Measurements from ENCODE around the gene SEPTIN8. TPM values are rescaled to one million over a fixed set of nuclear protein-coding genes. Genes with fewer than 3 reads are reported as not detected.

Gene SEPTIN8
- total and polyA plus RNA-seq, 2 experiments from 2014 or later, result 26.9 to 41.9 TPM

DNA sequence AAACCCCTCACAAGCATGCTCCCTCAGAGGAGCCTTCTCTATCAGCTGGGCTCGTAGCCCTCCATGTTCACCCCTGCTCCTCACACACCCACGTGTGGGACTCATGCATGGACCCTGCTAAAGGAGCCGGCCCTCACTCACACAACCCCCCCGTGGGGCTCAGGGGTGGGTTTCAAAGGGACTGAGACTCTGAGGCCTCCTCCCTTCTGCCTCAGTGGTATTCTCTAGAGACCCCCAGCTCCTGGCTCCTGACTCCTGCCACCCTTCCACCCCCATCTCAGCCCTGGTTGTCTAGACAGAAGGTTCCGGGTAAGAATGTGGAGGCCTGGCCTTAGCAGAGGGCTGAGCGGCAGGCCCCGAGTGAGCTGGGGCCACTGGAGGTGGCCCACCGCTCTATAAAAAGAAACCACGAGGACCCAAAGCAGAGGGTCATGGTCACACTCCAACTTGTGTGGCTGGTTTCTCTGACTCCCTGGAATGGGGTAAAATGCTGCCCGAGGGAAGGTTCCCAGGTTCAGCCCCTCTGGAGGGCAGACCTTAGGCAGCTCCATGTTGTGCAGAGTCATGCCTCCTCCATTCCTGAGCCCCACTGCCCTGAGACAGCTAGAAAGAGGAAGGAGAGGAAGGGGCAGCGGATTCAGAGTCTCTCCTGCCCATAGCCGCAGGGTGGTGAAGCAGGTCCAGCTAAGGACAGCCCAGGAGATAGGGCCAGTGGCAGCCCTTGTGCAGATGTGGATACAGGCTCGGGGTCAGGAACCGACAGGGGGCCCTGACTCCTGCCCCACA lies 10.8 kb downstream of the SEPTIN8 start:
- H3K9me3 ChIP-seq (ENCODE audit: low read depth), result no peaks in the 10 kb centered on the region
- 91 to 93% methylated on average over 14 of the region's 14 CpGs for WGBS, 2 experiments (ENCODE audit: low coverage in 1 of 2, low lambda C conversion rate in 2 of 2, missing lambda C conversion rate in 2 of 2)
- peaks cover 21% of the 10 kb centered on the region for H3K4me1 ChIP-seq (ENCODE audit: insufficient read depth)
- no peak overlapping the region for H3K4me2 ChIP-seq (ENCODE audit: unreplicated experiment)
- TF ChIP-seq EZH2 (IDR thresholded peaks at IDR 0.05; ENCODE audit: insufficient read depth, poor library complexity, severe bottlenecking) (no peak), EZH2phosphoT487 (IDR thresholded peaks at IDR 0.05; ENCODE audit: insufficient read depth, low read depth) (no peak)
- H2AFZ ChIP-seq, result no peak overlapping the region
- H3F3A ChIP-seq (ENCODE audit: insufficient read depth), result peaks cover 16% of the 10 kb centered on the region
- no peaks in the 10 kb centered on the region for H3K27me3 ChIP-seq (replicated peaks; ENCODE audit: insufficient read depth)
- peaks cover 4% of the 10 kb centered on the region for H4K20me1 ChIP-seq (ENCODE audit: insufficient read depth)
- H3K9ac ChIP-seq, result no peak overlapping the region
- H3K27ac ChIP-seq, result no peak overlapping the region
- no peaks in the 10 kb centered on the region for H3K9me2 ChIP-seq (ENCODE audit: insufficient read depth)
- peaks cover 53% of the 10 kb centered on the region for H3K79me2 ChIP-seq (ENCODE audit: insufficient read depth)
- in situ Hi-C loops (cut with MboI), result no loop called here
- H3K4me3 ChIP-seq, result no peak overlapping the region
- H3K36me3 ChIP-seq (ENCODE audit: low read depth), result no peaks in the 10 kb centered on the region
- no peak for DNase-seq

GRCh38 chr5:132765311-132766019 lies 11.6 kb downstream of the SEPTIN8 start:
- H3K9me2 ChIP-seq (ENCODE audit: insufficient read depth), result no peaks in the 10 kb centered on the region
- H3F3A ChIP-seq (ENCODE audit: insufficient read depth), result peaks cover 16% of the 10 kb centered on the region
- no peak overlapping the region for H3K4me2 ChIP-seq (ENCODE audit: unreplicated experiment)
- peaks cover 45% of the 10 kb centered on the region for H3K79me2 ChIP-seq (ENCODE audit: insufficient read depth)
- no peaks in the 10 kb centered on the region for H3K36me3 ChIP-seq (ENCODE audit: low read depth)
- in situ Hi-C loops (cut with MboI), result no loop called here
- H3K27me3 ChIP-seq (replicated peaks; ENCODE audit: insufficient read depth), result no peaks in the 10 kb centered on the region
- TF ChIP-seq EZH2 (IDR thresholded peaks at IDR 0.05; ENCODE audit: insufficient read depth, poor library complexity, severe bottlenecking) (no peak), EZH2phosphoT487 (IDR thresholded peaks at IDR 0.05; ENCODE audit: insufficient read depth, low read depth) (no peak)
- H3K4me1 ChIP-seq (ENCODE audit: insufficient read depth), result peaks cover 14% of the 10 kb centered on the region
- no peaks in the 10 kb centered on the region for H3K9me3 ChIP-seq (ENCODE audit: low read depth)
- H3K27ac ChIP-seq, result no peak overlapping the region
- no peak overlapping the region for H3K4me3 ChIP-seq
- no peak overlapping the region for H2AFZ ChIP-seq
- no peak for DNase-seq
- WGBS, 2 experiments (ENCODE audit: low coverage in 1 of 2, low lambda C conversion rate in 2 of 2, missing lambda C conversion rate in 2 of 2), result 73 to 75% methylated on average over 12 of the region's 12 CpGs
- H3K9ac ChIP-seq, result no peak overlapping the region
- H4K20me1 ChIP-seq (ENCODE audit: insufficient read depth), result peaks cover 4% of the 10 kb centered on the region

DNA sequence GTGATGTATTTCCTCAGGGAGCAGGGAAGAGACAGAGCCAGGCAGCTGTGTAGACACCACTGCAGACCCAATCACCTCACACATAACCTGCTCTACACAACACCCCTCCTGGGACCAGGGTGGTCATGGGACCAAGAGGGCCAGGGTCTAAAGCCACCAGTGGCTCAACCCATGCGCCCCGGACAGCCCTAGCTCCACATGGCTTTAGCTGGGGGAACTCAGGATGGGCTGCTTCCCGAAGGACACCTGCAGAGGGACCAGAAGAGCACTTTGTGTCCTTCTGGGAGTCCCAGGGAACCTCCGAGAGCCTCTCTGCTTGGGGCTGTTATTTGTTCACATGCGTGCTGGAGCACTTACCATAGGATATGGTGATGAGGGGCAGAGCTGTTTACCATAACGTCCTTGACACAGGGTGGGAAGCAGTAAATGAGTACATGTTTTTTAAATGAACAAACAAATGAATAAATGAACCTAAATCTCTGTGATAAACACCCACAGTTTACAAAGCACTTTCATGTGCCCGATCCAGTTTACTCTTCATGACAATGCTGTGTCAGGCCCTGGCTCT lies 12.3 kb downstream of the SEPTIN8 start:
- Histone ChIP-seq H3F3A (ENCODE audit: insufficient read depth) (peaks cover 16% of the 10 kb centered on the region), H2AFZ (no peak overlapping the region), H3K36me3 (ENCODE audit: low read depth) (no peaks in the 10 kb centered on the region), H3K4me3 (no peak overlapping the region), H3K9me3 (ENCODE audit: low read depth) (no peaks in the 10 kb centered on the region), H3K79me2 (ENCODE audit: insufficient read depth) (peaks cover 41% of the 10 kb centered on the region), H3K27ac (no peak overlapping the region), H3K27me3 (replicated peaks; ENCODE audit: insufficient read depth) (no peaks in the 10 kb centered on the region), H3K9me2 (ENCODE audit: insufficient read depth) (no peaks in the 10 kb centered on the region), H3K9ac (no peak overlapping the region), H3K4me1 (ENCODE audit: insufficient read depth) (peaks cover 12% of the 10 kb centered on the region), H4K20me1 (ENCODE audit: insufficient read depth) (peaks cover 4% of the 10 kb centered on the region), H3K4me2 (ENCODE audit: unreplicated experiment) (no peak overlapping the region)
- no peak for TF ChIP-seq EZH2 (IDR thresholded peaks at IDR 0.05; ENCODE audit: insufficient read depth, poor library complexity, severe bottlenecking)
- TF ChIP-seq EZH2phosphoT487 (IDR thresholded peaks at IDR 0.05; ENCODE audit: insufficient read depth, low read depth), result no peak
- 98 to 99% methylated on average over 7 of the region's 7 CpGs for WGBS, 2 experiments (ENCODE audit: low coverage in 1 of 2, low lambda C conversion rate in 2 of 2, missing lambda C conversion rate in 2 of 2)
- in situ Hi-C loops (cut with MboI), result no loop called here
- DNase-seq, result no peak

DNA sequence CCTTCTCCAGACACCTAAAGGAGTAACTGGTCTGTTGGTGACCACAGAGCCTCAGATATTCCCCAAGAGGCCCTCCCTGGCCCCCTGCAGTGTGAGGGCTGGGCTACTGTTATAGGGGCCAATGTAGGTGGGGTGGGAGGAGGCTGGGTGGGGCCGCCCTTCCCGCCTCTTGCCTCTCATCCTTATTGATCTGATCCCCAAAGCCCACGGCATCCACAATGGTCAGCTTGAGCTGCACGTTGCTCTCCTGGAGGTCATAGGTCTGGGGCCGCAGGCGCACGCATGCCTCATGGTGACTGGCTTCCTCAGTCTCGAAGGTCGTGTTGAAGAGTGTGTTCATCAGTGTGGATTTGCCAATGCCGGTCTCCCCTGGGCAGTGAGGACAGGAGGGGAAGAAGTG lies 13.0 kb downstream of the SEPTIN8 start:
- Histone ChIP-seq H3K4me2 (ENCODE audit: unreplicated experiment) (no peak overlapping the region), H3K36me3 (ENCODE audit: low read depth) (no peaks in the 10 kb centered on the region), H3K27me3 (replicated peaks; ENCODE audit: insufficient read depth) (no peaks in the 10 kb centered on the region), H3K4me1 (ENCODE audit: insufficient read depth) (peaks cover 12% of the 10 kb centered on the region), H3K9ac (no peak overlapping the region), H3K9me3 (ENCODE audit: low read depth) (no peaks in the 10 kb centered on the region), H3K9me2 (ENCODE audit: insufficient read depth) (no peaks in the 10 kb centered on the region), H3K79me2 (ENCODE audit: insufficient read depth) (peaks cover 34% of the 10 kb centered on the region), H2AFZ (no peak overlapping the region), H3K27ac (no peak overlapping the region), H3F3A (ENCODE audit: insufficient read depth) (peaks cover 16% of the 10 kb centered on the region), H4K20me1 (ENCODE audit: insufficient read depth) (peaks cover 4% of the 10 kb centered on the region; the same call in 1 of the 2 replicates), H3K4me3 (no peak overlapping the region)
- DNase-seq, result no peak
- in situ Hi-C loops (cut with MboI), result no loop called here
- WGBS, 2 experiments (ENCODE audit: low coverage in 1 of 2, low lambda C conversion rate in 2 of 2, missing lambda C conversion rate in 2 of 2), result 98 to 100% methylated on average over 8 to 10 of the region's 10 CpGs
- TF ChIP-seq EZH2 (IDR thresholded peaks at IDR 0.05; ENCODE audit: insufficient read depth, poor library complexity, severe bottlenecking), result no peak
- no peak for TF ChIP-seq EZH2phosphoT487 (IDR thresholded peaks at IDR 0.05; ENCODE audit: insufficient read depth, low read depth)

All from GM23248 (cell line).